ENCODE data around the gene ZDHHC18.
"Not testable (repeated sequence)": the region's sequence is repeated elsewhere in the genome, so short reads cannot be mapped to it uniquely, and the experiment has no call there.

Gene ZDHHC18

GRCh38 chr1:26874896-26875295 lies 48.4 kb downstream of the ZDHHC18 start:
- TF ChIP-seq POLR2A (IDR thresholded peaks at IDR 0.05; ENCODE audit: low read length) (no peak), GATA1 (IDR thresholded peaks at IDR 0.05; ENCODE audit: low read depth, low read length) (no peak)
- no peak for DNase-seq

GRCh38 chr1:26877326-26877725 lies 50.8 kb downstream of the ZDHHC18 start:
- TF ChIP-seq GATA1 (IDR thresholded peaks at IDR 0.05; ENCODE audit: low read depth, low read length) (no peak), POLR2A (IDR thresholded peaks at IDR 0.05; ENCODE audit: low read length) (no peak)

GRCh38 chr1:26879793-26880192 lies 53.3 kb downstream of the ZDHHC18 start:
- DNase-seq, result no peak
- TF ChIP-seq GATA1 (IDR thresholded peaks at IDR 0.05; ENCODE audit: low read depth, low read length) (no peak), POLR2A (IDR thresholded peaks at IDR 0.05; ENCODE audit: low read length) (no peak)

More at GRCh38 chr1:26877326-26877725, 50.8 kb downstream of the ZDHHC18 start:
- no peak for DNase-seq

- not testable (repeated sequence) for DNase-seq
These were observed 55.1 kb downstream of the ZDHHC18 start for GRCh38 chr1:26881611-26882010.

GRCh38 chr1:26882696-26883463 lies 56.4 kb downstream of the ZDHHC18 start:
- TF ChIP-seq GATA1 (IDR thresholded peaks at IDR 0.05; ENCODE audit: low read depth, low read length) (no peak), POLR2A (IDR thresholded peaks at IDR 0.05; ENCODE audit: low read length) (no peak)
- DNase-seq, result no peak

- no peak for TF ChIP-seq GATA1 (IDR thresholded peaks at IDR 0.05; ENCODE audit: low read depth, low read length)
- no peak for TF ChIP-seq POLR2A (IDR thresholded peaks at IDR 0.05; ENCODE audit: low read length)
- DNase-seq, result peak in 1 of 2 experiments; percentile 53
These were observed 60.6 kb downstream of the ZDHHC18 start for GRCh38 chr1:26887125-26887524.

GRCh38 chr1:26888231-26888630 lies 61.7 kb downstream of the ZDHHC18 start:
- no peak for TF ChIP-seq POLR2A (IDR thresholded peaks at IDR 0.05; ENCODE audit: low read length)
- no peak for TF ChIP-seq GATA1 (IDR thresholded peaks at IDR 0.05; ENCODE audit: low read depth, low read length)
- no peak for DNase-seq

GRCh38 chr1:26889551-26890466 lies 63.3 kb downstream of the ZDHHC18 start, which contains the start of gene GPN2:
Gene GPN2 (minus strand): TSS chr1:26890283. CDS start chr1:26890096, 187 bp downstream.
- peak; percentile 96 for TF ChIP-seq POLR2A (IDR thresholded peaks at IDR 0.05; ENCODE audit: low read length)
- TF ChIP-seq GATA1 (IDR thresholded peaks at IDR 0.05; ENCODE audit: low read depth, low read length), result no peak
- DNase-seq, result peak; percentile 92 to 93

GRCh38 chr1:26890467-26890796 lies 63.9 kb downstream of the ZDHHC18 start:
- no peak for TF ChIP-seq POLR2A (IDR thresholded peaks at IDR 0.05; ENCODE audit: low read length)
- TF ChIP-seq GATA1 (IDR thresholded peaks at IDR 0.05; ENCODE audit: low read depth, low read length), result no peak
- DNase-seq, result no peak

GRCh38 chr1:26894263-26894662 lies 67.8 kb downstream of the ZDHHC18 start:
- TF ChIP-seq POLR2A (IDR thresholded peaks at IDR 0.05; ENCODE audit: low read length) (no peak), GATA1 (IDR thresholded peaks at IDR 0.05; ENCODE audit: low read depth, low read length) (no peak)
- no peak for DNase-seq

- TF ChIP-seq GATA1 (IDR thresholded peaks at IDR 0.05; ENCODE audit: low read depth, low read length), result no peak
- DNase-seq, result no peak
These were observed 70.9 kb downstream of the ZDHHC18 start for GRCh38 chr1:26897351-26897750.

- TF ChIP-seq GATA1 (IDR thresholded peaks at IDR 0.05; ENCODE audit: low read depth, low read length), result no peak
- peak; percentile 93 for TF ChIP-seq POLR2A (IDR thresholded peaks at IDR 0.05; ENCODE audit: low read length)
- DNase-seq, result peak; percentile 92 to 96
These were observed 73.7 kb downstream of the ZDHHC18 start, which contains the start of gene GPATCH3 for GRCh38 chr1:26900001-26900814. Gene GPATCH3 (minus strand): TSS chr1:26900467. CDS start chr1:26900442, 25 bp downstream.

- TF ChIP-seq POLR2A (IDR thresholded peaks at IDR 0.05; ENCODE audit: low read length) (no peak), GATA1 (IDR thresholded peaks at IDR 0.05; ENCODE audit: low read depth, low read length) (no peak)
- DNase-seq, result no peak
These were observed 74.5 kb downstream of the ZDHHC18 start for GRCh38 chr1:26900815-26901511.
